GM21526 (cell line): ENCODE results near the gene PLAAT2.

ENCODE experiments used
- ATAC-seq: cut with Tn5 transposase; IDR thresholded peaks from one replicate; pipeline ENCODE4 v1.9.1; 2021; ENCODE audit warnings: moderate library complexity; ENCODE audit not compliant: unreplicated experiment, low FRiP score

PLAAT2 gene

DNA sequence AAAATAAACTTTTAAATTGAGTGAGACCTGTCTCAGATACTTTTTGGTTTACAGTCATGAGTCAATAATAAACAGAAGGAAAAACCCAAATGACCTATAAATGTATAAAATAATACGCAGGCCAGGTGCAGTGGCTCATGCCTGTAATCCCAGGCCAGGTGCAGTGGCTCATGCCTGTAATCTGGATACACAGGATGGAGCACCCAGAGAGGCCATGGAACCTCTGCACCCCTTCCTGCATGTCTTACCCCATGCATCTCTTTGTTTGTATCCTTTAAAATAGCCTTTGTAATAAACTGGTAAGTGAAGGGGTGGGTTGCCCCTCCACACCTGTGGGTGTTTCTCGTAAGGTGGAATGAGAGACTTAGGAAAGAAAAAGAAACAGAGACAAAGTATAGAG, 35.5 kb downstream of the PLAAT2 start:
- ATAC-seq: no peak

DNA sequence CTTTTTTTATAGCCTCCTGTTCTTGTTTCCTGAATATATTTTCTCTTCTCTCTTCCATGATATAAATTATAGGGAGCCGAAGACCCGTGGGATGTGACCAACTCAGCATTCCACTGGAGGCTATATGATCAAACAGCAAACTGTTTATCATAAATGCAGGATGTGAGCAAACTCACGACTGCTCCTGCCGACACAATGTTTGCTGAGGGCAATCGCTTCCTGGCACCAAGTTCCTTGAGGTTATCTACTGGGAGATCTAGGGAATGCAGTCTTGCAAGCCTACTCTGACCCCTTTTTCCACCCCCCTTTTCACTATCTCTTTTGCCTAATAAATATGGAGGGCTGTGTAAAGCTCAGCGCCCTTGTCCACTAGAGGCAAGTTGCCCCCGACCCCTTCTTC, 40.0 kb downstream of the PLAAT2 start:
- ATAC-seq: no peak

GRCh38 chr11:63521896-63522295, 41.3 kb downstream of the PLAAT2 start:
- no peak for ATAC-seq

- no peak for ATAC-seq
Observed at GRCh38 chr11:63520606-63521170, 42.5 kb downstream of the PLAAT2 start.

DNA sequence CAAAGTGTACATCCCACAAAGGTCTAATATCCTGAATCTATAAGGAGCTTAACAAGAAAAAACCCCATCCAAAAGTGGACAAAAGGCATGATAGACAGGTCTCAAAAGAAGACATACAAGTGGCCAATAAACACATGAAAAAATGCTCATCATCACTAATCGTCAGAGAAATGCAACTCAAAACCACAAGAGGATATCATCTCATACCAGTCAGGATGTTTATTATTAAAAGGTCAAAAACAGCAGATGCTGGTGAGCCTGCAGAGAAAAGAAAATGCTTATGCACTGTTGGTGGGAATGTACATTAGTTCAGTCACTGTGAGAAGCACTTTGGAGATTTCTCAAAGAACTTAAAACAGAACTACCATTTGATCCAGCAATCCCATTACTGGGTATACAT, 44.6 kb downstream of the PLAAT2 start:
- ATAC-seq: no peak

- ATAC-seq: no peak
Observed at GRCh38 chr11:63517156-63517555, 46.0 kb downstream of the PLAAT2 start.

GRCh38 chr11:63516109-63516508, 47.1 kb downstream of the PLAAT2 start:
- no peak for ATAC-seq

- no peak for ATAC-seq
Observed at GRCh38 chr11:63512816-63513215, 50.4 kb downstream of the PLAAT2 start.

DNA sequence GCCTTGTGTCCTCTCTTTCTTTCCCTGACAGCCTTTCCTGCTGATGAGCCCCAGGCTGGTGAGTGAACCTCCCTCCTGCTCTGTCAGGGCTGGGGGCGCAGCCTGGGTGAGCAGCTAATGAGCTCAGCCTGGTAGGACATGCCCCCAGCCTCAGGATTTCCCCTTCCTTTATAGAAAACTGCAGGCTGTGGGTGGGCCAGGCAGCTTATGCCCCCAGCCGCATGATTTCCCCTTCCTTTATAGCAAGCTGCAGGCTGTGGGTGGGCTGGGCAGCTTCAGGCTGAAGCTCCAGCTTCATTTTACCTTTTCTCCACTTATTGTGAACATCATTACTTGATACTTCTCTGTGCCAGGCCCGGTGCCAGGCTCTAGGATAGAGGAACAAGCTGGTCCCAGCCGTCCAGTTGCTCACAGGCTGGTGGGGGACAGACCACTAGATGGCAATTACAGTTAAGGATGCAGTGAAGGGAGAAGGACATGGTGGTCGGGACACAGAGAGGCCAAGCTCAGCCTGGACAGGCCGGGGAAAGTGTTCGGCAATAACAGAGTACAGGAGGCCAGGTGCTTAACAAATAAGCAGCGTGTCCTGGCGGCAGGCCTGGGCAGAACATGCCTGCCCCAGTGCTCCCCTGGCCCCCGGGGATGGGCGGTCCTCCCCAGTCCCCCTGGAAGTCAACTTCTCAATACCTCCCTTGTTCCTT, 52.0 kb downstream of the PLAAT2 start:
- ATAC-seq: no peak

DNA sequence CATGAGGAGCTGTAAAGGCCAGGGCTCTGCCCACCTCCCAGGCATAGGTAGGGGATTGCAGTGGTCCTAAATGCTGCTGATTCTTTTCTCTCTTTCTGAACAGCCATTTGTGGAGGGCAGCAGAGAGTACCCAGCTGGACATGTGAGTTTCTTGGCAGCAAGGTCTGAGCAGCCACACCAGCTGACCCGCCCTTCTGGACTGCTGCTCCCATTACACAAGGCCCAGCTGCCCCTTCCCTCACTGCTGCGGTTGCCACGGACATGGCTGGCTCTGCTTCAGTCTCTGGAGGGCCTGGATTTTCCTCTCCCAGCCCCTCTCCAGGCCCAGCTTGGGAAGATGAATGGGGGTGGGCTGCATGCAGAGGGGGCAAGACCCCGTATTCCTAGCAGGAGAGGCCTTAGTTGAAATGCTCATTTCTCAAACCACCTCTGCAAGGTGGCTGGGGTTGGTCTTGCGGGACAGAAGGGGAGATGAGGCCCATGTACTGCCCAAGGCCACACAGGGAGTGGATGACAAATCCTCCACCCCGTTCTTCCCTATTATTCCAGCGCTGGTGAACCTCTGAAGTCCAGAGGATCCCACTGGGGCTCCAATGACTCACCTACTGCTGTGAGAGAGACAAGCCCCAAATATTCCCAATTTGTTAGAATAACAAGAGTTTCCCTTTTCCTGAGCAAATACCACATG, 52.7 kb downstream of the PLAAT2 start:
- no peak for ATAC-seq

DNA sequence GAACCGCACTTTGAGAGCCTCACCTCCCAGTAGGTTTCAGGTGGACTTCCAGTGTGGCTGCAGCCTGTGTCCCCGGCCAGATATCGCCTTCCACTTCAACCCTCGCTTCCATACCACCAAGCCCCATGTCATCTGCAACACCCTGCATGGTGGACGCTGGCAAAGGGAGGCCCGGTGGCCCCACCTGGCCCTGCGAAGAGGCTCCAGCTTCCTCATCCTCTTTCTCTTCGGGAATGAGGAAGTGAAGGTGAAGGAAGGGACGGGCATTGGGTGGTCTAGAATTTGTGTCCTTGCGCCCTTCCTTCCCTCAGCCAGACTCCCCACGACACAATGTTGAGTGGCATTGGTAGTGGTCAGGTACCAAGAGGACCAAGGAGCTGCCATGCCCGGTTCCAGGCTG, 54.4 kb downstream of the PLAAT2 start:
- ATAC-seq: no peak

DNA sequence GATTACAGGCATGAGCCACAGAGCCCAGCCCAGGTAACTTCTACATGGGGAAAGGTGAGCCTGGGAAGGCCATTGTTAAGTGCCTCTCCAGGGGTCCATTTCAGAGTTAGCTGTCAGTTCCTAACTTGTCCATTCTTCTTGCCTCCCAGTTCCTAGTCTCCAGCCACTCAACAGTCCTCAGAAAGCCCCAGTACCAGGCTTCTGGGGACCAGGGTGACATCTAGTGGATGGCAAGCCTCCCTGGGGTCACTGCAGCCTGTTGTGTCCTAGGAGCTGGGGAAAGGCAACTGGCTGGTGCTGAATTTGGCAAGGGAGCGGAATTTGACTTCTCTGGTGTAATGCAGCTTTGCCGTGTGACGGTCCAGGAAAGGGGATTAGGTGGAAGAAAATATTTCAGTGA, 55.2 kb downstream of the PLAAT2 start:
- no peak for ATAC-seq

- ATAC-seq: no peak
Observed at GRCh38 chr11:63507511-63507910, 55.7 kb downstream of the PLAAT2 start.

DNA sequence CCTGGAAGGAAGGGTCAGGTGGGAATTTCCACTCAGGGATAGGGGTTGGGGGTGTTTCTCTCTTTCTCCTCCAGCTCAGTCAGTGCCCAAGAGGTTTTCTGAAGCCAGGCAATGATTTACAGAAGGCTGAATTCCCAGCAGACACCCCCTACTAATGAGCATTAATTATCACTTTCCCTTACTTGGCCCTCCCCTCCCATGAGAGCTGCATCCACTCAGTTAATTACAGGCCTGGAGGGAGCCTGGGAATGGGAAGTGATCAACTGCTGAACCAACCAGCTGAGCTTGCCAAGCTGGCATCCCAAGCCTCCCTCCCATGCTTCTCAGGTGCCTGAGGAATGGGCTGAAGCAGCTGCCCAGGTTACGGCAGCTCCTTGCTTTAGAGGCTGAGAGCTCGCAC, 56.3 kb downstream of the PLAAT2 start:
- ATAC-seq: no peak

DNA sequence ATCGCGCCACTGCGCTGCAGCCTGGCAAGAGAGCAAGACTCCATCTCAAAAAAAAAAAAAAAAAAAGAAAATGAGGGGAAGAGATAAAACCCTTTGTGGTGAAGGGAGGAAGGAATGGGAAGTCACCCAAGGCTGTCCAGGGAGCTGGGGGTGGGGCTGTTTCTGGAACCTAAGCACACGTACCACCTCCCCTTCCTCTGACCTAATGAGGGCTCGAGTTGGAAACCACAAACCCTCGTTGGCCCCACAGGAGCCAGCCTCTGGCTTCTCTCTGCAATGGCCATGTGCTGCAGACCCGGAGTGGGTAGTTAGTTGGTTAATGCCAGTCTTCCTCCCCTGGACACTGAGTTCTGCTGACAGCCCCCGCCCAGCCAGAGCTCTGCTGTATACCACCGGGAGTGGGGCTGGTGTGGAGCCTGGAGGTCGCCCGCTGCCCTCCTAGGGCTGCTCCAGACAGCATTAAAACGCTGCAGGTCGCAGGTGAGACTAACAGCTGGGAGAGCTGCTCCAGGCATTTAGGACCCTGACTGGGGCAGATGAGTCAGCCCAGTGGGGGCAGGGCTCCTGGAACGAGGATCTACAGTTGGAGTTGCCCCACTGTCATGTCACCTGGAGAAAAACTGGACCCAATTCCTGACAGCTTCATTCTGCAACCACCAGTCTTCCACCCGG, 57.2 kb downstream of the PLAAT2 start, which contains the start of gene LGALS12:
TSS of gene LGALS12 (plus strand) at position 228 of the 672 bp plus-strand sequence. CDS start at position 603, 375 bp downstream.
- no peak for ATAC-seq

GRCh38 chr11:63504933-63505586, 58.1 kb downstream of the PLAAT2 start:
- no peak for ATAC-seq

DNA sequence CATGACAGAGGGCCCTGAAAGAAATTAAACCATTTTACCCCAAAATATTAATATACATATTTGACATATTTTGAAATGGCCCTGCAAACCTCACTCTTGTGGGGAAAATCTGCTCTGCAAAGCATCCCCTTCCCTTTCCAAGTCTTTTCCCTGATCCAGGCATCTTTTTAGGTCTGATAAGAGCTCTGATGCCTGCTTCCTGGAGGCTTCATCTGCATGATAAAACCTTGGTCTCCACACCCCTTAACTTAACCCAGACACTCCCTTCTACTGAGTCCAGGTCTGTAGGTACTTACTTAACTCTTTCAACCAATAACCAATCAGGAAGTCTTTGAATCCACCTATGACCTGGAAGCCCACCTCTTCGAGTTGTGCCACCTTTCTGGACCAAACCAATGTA, 59.1 kb downstream of the PLAAT2 start:
- no peak for ATAC-seq

- no peak for ATAC-seq
Observed at GRCh38 chr11:63503492-63503891, 59.7 kb downstream of the PLAAT2 start.
